Fibroblast of mammary gland (primary cell): ENCODE measurements around the gene CREB3L2.
"Not testable (repeated sequence)": the region's sequence is repeated elsewhere in the genome, so short reads cannot be mapped to it uniquely, and the experiment has no call there.

Experiments used
- DNase-seq: peaks from one replicate; pipeline ENCODE4 v3.0.0-alpha.2; 2010; ENCODE audit warnings: low read depth
- H3K4me3 ChIP-seq: 2 replicates; pipeline ENCODE4 v1.5.1; 2011; ENCODE audit warnings: low read depth, mild to moderate bottlenecking, low read length, moderate library complexity; ENCODE audit not compliant: control insufficient read depth
- TF ChIP-seq, protein P1 (sequence below): conservative IDR thresholded peaks from 2 replicates; pipeline ENCODE4 v1.5.1; 2011; ENCODE audit warnings: low read depth, low read length, inconsistent platforms; ENCODE audit not compliant: control insufficient read depth, insufficient read depth

The CREB3L2 gene

DNA sequence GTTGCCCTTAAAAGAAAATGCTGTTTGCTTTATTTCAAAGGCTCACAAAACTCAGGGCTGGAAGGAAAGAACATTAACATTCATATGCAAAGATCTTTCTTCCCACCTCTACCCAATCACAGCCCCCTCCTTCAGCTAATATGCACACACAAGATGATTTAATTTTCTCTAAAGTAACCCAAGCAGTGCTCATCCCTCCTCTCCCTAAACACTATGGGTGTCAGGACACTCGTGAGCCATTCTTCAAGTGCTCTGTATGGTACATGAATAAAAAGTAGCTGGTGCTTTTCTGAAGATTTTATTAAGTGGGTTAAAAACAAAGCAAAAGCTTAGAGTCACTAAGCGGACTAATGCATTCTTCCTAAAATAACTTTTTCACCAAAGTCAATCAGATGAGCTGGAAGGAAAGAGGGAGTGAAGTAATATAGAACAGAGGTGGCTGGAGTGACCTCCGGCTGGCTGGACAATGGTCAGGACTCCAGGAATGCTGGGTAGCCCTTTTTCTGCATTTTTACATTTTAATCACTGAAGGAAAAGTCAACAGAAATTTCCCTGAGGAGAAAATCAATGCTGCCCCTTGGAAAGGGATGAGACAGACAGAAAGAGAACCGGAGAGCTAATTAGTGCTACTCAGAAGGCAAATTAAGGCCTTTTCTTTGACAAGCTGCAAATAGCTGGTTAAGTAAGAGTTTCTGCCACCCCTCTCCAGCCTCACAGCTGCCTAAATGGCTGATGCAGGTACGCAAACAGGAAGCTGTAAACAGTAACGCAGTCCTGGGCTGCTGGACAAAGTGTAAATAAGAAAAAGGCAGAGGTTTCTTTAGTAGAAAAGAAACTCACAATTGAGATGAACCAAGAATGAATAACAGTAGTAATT lies 161.7 kb downstream of the CREB3L2 start:
- TF ChIP-seq, protein P1, sequence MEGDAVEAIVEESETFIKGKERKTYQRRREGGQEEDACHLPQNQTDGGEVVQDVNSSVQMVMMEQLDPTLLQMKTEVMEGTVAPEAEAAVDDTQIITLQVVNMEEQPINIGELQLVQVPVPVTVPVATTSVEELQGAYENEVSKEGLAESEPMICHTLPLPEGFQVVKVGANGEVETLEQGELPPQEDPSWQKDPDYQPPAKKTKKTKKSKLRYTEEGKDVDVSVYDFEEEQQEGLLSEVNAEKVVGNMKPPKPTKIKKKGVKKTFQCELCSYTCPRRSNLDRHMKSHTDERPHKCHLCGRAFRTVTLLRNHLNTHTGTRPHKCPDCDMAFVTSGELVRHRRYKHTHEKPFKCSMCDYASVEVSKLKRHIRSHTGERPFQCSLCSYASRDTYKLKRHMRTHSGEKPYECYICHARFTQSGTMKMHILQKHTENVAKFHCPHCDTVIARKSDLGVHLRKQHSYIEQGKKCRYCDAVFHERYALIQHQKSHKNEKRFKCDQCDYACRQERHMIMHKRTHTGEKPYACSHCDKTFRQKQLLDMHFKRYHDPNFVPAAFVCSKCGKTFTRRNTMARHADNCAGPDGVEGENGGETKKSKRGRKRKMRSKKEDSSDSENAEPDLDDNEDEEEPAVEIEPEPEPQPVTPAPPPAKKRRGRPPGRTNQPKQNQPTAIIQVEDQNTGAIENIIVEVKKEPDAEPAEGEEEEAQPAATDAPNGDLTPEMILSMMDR: no peak
- no peak overlapping the region for H3K4me3 ChIP-seq
- DNase-seq: no peak

DNA sequence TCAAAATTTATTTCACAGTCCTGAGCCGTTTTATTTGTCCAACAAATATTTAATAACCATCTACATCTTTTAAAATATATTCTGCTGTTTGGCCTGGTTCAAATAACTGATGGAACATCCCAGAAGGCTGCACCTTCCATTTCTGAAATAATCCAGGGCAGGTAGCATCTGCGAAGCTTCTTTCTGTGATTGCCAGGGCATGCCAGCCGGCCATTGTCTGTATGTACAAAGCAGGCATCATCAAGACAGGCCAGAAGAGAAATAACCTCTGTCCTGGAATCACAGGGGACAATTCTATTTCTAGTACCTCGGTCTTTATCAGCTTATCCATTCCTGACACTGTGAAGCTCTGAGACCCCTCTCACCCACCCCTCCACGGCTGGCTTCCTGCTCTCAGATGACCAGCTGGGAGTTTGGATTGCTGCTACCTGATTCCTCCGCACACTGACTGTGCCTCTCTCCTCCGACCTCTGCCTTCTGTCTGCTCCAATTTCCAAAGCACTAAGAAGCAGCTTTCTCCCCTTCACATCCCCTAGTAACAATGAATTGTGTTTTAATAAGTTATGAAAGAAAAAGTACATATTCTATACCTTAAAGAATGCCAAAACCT lies 163.1 kb downstream of the CREB3L2 start:
- TF ChIP-seq, protein P1: no peak
- DNase-seq: no peak
- H3K4me3 ChIP-seq: no peak overlapping the region

DNA sequence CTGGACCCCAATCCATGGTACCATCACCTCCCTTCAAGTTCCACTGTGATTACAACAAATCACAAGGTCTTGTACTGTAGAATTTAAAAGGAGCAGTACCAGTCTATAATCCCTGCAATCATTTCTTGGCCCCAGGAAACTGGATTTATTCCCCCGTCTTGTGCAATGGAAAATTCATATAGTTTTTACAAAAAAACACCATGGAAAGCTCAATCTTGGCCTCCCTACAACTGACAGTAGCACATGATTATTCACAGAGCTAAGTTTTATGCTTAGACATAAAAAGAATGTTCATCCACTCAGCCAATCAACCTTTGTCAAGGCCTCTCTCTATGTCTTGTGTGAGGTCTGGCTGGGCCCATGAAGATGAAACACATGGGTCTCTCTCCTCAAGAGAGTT lies 165.3 kb downstream of the CREB3L2 start:
- H3K4me3 ChIP-seq: no peak overlapping the region
- TF ChIP-seq, protein P1: no peak

DNA sequence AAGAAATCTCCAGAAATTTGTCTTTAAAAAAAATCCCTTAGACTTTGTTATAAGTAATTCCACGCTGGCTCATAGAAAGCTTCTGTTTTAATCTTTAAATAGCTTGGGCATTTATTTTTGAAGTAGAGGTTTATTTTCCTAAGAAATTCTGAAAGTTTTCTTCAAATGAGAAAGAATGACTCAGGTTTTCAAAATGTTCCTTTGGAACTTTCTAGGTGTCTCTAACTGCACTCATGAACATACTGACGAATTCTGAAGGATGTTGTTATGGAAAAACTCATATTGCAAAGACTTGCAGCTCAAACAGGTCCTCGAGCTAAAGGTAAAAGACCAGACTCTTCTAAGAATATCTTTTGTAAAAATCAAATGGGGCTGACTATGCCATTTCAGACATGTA lies 165.8 kb downstream of the CREB3L2 start:
- H3K4me3 ChIP-seq: no peak overlapping the region
- TF ChIP-seq, protein P1: no peak
- no peak for DNase-seq

More for the DNA sequence above, 165.3 kb downstream of the CREB3L2 start:
- DNase-seq: no peak

DNA sequence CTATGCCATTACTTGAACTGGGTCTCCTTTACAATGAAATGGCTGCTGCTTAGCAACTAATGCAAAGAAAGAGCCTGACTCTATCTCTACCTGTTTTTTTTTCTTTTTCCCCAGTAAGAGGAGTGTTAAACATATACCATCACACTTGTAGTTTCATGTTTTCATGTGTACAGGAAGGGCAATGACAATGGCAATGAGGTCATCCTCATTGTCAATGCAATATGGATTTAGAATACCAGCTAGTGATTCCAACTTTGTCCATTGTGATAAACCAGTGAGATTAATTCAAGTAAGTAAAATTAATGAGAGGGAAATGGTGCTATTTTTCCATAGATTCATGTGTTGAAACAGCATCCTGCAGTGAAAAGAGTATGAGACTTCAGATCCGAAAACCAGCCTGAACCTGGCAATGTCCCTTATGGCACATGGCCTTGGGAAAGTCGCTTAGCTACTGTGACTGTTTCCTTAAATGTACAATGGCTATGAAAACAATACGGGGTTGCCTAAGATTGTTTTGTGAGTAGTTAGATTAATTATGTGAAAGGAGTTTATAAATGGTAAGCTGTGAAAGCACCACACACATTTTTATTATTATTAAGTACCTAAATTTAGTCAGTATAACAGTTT lies 166.3 kb downstream of the CREB3L2 start:
- no peak overlapping the region for H3K4me3 ChIP-seq
- TF ChIP-seq, protein P1: no peak
- no peak for DNase-seq

DNA sequence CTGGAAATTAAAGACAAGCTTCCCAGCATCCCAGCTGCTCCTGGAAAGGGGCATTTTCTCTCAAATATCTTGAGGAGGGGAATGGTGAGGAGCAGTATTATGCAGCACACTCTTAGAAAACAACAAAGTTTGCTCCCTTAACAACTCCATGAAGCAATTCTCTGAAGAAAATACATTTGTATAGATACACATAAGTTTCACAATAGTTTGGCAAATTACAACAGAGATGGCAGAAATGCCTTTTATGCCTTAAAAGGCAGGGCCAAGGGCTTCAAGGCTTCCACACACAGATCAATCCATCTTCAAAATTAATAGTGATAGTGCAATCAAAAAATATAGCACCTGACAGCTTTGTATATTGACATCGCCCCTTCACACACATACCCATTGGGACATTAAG lies 167.3 kb downstream of the CREB3L2 start:
- TF ChIP-seq, protein P1: no peak
- DNase-seq: no peak
- no peak overlapping the region for H3K4me3 ChIP-seq

DNA sequence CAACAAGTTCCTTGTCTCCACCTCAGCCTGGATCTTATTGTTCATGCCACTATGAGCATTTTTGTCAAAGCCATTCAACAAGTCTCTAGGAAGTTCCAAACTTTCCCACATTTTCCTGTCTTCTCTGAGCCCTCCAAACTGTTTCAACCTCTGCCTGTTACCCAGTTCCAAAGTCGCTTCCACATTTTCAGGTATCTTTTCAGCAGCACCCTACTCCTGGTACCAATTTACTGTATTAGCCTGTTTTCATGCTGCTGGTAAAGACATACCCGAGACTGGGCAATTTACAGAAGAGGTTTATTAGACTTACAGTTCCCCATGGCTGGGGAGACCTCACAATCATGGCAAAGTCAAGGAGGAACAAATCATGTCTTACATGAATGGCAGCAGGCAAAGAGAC lies 168.9 kb downstream of the CREB3L2 start:
- DNase-seq, H3K4me3 ChIP-seq: not testable (repeated sequence)
